ENCODE measurements around the gene TATDN2.

DNA sequence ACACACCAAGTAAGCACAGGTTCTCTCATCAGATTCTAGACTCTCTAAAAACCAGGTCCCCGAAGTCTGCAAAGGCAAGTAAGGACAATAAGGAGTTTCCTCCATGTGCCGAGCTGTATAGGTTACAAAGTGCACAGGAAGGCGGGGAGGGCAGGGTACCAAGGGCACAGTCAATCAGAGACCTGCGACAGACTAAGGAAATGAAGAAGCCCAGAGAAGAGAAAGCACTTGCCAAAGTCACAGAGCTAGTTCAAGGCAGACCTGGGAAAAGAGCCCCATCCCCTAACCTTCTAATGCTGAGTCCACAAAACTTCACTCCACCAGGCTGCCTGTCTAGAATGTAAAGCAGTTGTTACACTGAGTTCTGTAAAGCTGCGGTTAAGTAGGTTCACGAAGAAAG lies 71.0 kb downstream of the TATDN2 start:
- TF ChIP-seq, protein P1, sequence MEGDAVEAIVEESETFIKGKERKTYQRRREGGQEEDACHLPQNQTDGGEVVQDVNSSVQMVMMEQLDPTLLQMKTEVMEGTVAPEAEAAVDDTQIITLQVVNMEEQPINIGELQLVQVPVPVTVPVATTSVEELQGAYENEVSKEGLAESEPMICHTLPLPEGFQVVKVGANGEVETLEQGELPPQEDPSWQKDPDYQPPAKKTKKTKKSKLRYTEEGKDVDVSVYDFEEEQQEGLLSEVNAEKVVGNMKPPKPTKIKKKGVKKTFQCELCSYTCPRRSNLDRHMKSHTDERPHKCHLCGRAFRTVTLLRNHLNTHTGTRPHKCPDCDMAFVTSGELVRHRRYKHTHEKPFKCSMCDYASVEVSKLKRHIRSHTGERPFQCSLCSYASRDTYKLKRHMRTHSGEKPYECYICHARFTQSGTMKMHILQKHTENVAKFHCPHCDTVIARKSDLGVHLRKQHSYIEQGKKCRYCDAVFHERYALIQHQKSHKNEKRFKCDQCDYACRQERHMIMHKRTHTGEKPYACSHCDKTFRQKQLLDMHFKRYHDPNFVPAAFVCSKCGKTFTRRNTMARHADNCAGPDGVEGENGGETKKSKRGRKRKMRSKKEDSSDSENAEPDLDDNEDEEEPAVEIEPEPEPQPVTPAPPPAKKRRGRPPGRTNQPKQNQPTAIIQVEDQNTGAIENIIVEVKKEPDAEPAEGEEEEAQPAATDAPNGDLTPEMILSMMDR (conservative IDR thresholded peaks at IDR 0.05; ENCODE audit: low read length) = no peak
- no peak for TF ChIP-seq EZH2phosphoT487 (IDR thresholded peaks at IDR 0.05; ENCODE audit: borderline replicate concordance, low read depth, low read length)
